Esophagus squamous epithelium (tissue), 5 donors: ENCODE data around the gene PTAR1. TPM values are rescaled to one million over a fixed set of nuclear protein-coding genes. Genes with fewer than 3 reads are reported as not detected.
"Not testable (repeated sequence)": the region's sequence is repeated elsewhere in the genome, so short reads cannot be mapped to it uniquely, and the experiment has no call there.

Experiments
- DNase-seq: peaks from one replicate; lab custom pipeline; 2025; lab: John Stamatoyannopoulos, UW
- H3K27ac ChIP-seq, 4 donors: fragments of 200-600 bp; sonication (generic); one replicate each; pipeline ENCODE4 v1.5.1; 2016 to 2019; ENCODE audit warnings: mild to moderate bottlenecking in 1 of 4
- H3K27me3 ChIP-seq, 4 donors: fragments of 200-600 bp; sonication (generic); 1 replicate in 3 of 4; 2 replicates in 1 of 4; pipeline versions ENCODE4 v1.5.1 to v1.6.0; 2017 to 2021; ENCODE audit warnings: antibody characterized with exemption in 1 of 4
- H3K36me3 ChIP-seq, 3 donors: fragments of 200-600 bp; sonication (generic); one replicate each; pipeline ENCODE4 v1.5.1; 2016 to 2019
- H3K4me1 ChIP-seq, 3 donors: fragments of 200-600 bp; sonication (generic); one replicate each; pipeline ENCODE4 v1.5.1; 2017 to 2019
- H3K4me3 ChIP-seq, 4 donors: fragments of 200-600 bp; sonication (generic); 1 replicate in 3 of 4; 2 replicates in 1 of 4; pipeline ENCODE4 v1.5.1; 2016 to 2019; ENCODE audit warnings: mild to moderate bottlenecking in 2 of 4, moderate library complexity in 1 of 4
- H3K9me3 ChIP-seq, 3 donors: fragments of 200-600 bp; sonication (generic); one replicate each; pipeline ENCODE4 v1.5.1; 2016 to 2019
- POLR2A ChIP-seq, 4 donors: fragments of 450-650 bp; IDR thresholded peaks; one replicate each; pipeline ENCODE4 v1.6.1; 2017; ENCODE audit warnings: antibody characterized with exemption in 4 of 4, mild to moderate bottlenecking in 4 of 4, moderate library complexity in 3 of 4
- WGBS, 2 donors: methylation state at CpG; one replicate each; pipeline ENCODE4 v1.1.5; 2018; 5-methylcytosine and 5-hydroxymethylcytosine counted together
- intact Hi-C: fragments of 100-400 bp; cut with DNase I; formaldehyde crosslinking; loops from one replicate; pipeline ENCODE4 v1.15.0; 2022
- total RNA-seq, 4 donors: library from RNA; depleted of rRNA; stranded (reverse); fragments of >200 nt; gene quantifications; one replicate each; pipeline ENCODE4 v1.1.0, GENCODE V29; 2016
- TF ChIP-seq, protein P1 (sequence below), 6 experiments: fragments of 450-650 bp in 4 of 6; fragments of 200-600 bp in 2 of 6; sonication (generic) in 2 of 6; IDR thresholded peaks; one replicate each; pipeline ENCODE4 v1.5.1; 2016 to 2019; ENCODE audit warnings: antibody characterized with exemption in 6 of 6, mild to moderate bottlenecking in 4 of 6, moderate library complexity in 4 of 6
- donor health status: DM: yes; HTN: yes; CAD: no.

The PTAR1 gene
- total RNA-seq, 4 donors from 2014 or later: 19.8 to 68.3 (median 33.8) TPM

DNA sequence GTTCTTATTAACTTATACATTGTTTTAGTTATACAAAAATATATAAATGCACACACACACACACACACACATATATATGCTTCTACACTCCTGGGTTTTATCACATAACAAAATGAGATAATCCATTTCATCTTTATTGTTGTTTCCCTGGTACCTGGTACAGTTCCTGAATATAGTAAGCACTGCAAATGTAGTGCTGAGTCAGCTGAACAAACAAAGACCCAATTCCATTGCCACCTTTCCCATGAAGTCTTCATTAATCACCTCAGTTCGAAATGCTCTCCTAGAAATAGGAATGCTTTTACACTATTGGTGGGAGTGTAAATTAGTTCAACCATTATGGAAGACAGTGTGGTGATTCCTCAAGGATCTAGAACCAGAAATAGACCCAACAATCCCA is 13.4 kb upstream of the PTAR1 start:
- WGBS, 2 donors: 47 to 60% methylated on average over 1 of the region's 1 CpG
- Histone ChIP-seq H3K27ac (no peak overlapping the region), H3K9me3 (no peaks in the 10 kb centered on the region), H3K36me3 (no peaks in the 10 kb centered on the region), H3K4me3 (no peak overlapping the region), H3K4me1 (no peaks in the 10 kb centered on the region), H3K27me3 (no peaks in the 10 kb centered on the region)
- no peak for TF ChIP-seq POLR2A (IDR thresholded peaks at IDR 0.05)
- TF ChIP-seq, protein P1, sequence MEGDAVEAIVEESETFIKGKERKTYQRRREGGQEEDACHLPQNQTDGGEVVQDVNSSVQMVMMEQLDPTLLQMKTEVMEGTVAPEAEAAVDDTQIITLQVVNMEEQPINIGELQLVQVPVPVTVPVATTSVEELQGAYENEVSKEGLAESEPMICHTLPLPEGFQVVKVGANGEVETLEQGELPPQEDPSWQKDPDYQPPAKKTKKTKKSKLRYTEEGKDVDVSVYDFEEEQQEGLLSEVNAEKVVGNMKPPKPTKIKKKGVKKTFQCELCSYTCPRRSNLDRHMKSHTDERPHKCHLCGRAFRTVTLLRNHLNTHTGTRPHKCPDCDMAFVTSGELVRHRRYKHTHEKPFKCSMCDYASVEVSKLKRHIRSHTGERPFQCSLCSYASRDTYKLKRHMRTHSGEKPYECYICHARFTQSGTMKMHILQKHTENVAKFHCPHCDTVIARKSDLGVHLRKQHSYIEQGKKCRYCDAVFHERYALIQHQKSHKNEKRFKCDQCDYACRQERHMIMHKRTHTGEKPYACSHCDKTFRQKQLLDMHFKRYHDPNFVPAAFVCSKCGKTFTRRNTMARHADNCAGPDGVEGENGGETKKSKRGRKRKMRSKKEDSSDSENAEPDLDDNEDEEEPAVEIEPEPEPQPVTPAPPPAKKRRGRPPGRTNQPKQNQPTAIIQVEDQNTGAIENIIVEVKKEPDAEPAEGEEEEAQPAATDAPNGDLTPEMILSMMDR (IDR thresholded peaks at IDR 0.05): no peak
- no peak for DNase-seq
- intact Hi-C loops: no loop called here

DNA sequence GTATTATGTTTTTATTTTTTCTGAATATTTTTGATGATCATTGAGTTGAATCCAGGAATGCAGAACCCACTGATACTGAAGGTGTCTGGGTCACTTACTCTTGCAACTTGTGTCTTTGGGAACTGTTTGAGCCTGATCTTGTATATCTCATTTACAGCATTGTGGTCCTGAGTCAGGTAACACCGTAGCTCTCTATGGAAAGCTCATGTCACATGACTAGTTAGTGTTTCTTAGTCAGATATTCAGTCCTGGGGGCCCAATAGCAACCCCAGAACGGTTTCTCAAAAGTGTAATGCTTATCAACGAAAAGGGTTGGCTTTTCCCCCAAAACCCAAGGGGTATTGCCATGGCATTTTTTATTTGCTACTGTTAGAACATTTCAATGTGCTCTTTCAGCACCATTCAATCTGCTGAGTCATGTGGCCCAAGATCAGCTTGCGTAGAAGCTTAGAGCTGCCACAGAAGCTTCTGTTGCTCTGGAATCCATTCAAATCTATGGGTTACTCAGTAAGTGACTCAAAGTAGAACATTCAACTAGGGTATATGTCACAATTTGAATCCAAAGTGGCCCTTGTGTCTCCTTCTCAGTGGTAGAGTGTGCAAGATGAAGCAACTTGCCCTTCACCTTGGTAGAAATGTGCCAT is 12.1 kb upstream of the PTAR1 start:
- Histone ChIP-seq H3K27ac (no peak overlapping the region), H3K27me3 (no peaks in the 10 kb centered on the region), H3K36me3 (no peaks in the 10 kb centered on the region), H3K9me3 (no peaks in the 10 kb centered on the region), H3K4me1 (no peaks in the 10 kb centered on the region), H3K4me3 (no peak overlapping the region)
- intact Hi-C loops: no loop called here
- WGBS, 2 donors: 50 to 54% methylated on average over 4 of the region's 4 CpGs
- TF ChIP-seq, protein P1 (IDR thresholded peaks at IDR 0.05): no peak
- no peak for TF ChIP-seq POLR2A (IDR thresholded peaks at IDR 0.05)
- DNase-seq: no peak

DNA sequence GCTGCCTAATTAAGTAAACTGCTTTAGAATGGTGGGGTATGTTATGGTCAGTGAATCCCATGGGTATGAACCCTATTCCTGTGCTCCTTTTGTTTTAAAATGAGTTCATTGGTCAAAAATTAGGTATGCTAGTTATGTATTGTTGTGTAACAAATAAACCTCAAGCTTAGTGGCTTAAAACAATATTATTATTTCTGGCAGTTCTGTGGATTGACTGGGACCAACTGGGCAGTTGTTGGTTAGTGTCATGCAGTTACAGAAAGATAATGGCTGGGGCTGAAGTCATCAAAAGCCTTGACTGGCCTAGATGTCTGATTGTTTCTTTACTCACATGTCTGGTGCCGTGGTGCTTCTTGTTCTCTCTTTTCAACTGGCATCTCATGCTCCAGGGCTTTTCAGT is 8.9 kb upstream of the PTAR1 start:
- no peaks in the 10 kb centered on the region for H3K9me3 ChIP-seq
- intact Hi-C loops: no loop called here
- H3K4me3 ChIP-seq: no peak overlapping the region
- no peaks in the 10 kb centered on the region for H3K36me3 ChIP-seq
- 79 to 83% methylated on average over 1 of the region's 1 CpG for WGBS, 2 donors
- H3K27ac ChIP-seq: no peak overlapping the region
- no peaks in the 10 kb centered on the region for H3K27me3 ChIP-seq
- no peak for TF ChIP-seq POLR2A (IDR thresholded peaks at IDR 0.05)
- TF ChIP-seq, protein P1 (IDR thresholded peaks at IDR 0.05): no peak
- DNase-seq: no peak
- H3K4me1 ChIP-seq: no peaks in the 10 kb centered on the region

DNA sequence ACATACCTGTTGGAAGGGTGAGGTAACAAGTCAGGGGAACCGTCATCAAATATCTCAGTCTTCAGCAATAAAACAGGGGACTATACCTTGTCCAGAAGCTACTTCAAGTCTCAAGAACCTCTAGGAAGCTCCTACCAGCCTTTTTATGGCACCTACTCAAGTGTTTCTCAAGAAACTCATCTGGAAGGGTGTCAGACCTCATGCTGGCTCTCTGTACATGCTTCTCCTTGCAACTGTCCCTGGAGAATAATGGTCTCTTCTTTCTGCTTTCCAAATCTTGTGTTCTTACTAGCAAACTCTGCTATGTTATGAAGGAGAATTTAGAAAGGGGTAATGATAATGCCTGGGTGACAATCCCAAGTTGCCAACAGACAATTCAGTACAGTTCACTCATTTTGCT is 8.3 kb upstream of the PTAR1 start:
- Histone ChIP-seq H3K27ac (no peak overlapping the region), H3K4me1 (no peaks in the 10 kb centered on the region), H3K4me3 (no peak overlapping the region), H3K9me3 (no peaks in the 10 kb centered on the region), H3K36me3 (no peaks in the 10 kb centered on the region), H3K27me3 (no peaks in the 10 kb centered on the region)
- no peak for DNase-seq
- WGBS, 2 donors: 80 to 90% methylated on average over 1 of the region's 1 CpG
- intact Hi-C loops: no loop called here
- TF ChIP-seq POLR2A (IDR thresholded peaks at IDR 0.05): no peak
- TF ChIP-seq, protein P1 (IDR thresholded peaks at IDR 0.05): no peak

DNA sequence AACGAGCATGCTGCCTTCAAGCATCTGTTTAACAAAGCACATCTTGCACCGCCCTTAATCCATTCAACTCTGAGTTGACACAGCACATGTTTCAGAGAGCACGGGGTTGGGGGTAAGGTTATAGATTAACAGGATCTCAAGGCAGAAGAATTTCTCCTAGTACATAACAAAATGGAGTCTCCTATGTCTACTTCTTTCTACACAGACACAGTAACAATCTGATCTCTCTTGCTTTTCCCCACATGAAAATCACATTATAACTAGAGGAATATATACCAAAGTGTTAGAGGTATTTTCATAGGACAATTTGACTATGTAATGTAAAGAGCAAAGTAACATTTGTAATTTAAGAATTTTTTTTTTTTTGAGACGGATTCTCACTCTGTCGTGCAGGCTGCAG is 4.1 kb upstream of the PTAR1 start:
- DNase-seq, H3K4me3 ChIP-seq, intact Hi-C loops, H3K9me3 ChIP-seq, H3K27me3 ChIP-seq, H3K27ac ChIP-seq, H3K4me1 ChIP-seq, H3K36me3 ChIP-seq: not testable (repeated sequence)
- WGBS, 2 donors: 53 to 64% methylated on average over 5 of the region's 5 CpGs

DNA sequence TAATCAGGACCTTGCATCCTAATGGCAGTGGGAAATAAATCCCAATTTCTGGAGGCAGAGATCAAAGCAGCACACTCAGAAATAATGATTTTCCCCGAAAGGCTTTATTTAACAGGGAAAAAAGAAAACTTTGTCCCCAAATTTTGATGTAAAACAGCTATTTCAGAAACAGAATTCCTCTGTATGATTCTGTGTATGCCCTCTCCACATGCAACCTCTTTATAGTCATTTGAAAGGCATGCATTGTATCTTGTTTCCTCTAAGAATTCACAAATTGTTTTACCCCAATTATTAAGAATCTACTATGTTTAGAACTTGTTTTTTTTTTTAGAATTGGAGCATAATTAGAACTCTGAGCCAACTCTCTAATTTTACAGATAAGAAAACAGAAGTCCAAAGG is 2.7 kb upstream of the PTAR1 start:
- TF ChIP-seq POLR2A (IDR thresholded peaks at IDR 0.05): no peak
- TF ChIP-seq, protein P1 (IDR thresholded peaks at IDR 0.05): no peak
- DNase-seq: no peak
- peaks cover 0 to 21% (median 9%) of the 10 kb centered on the region in 3 donors for H3K4me1 ChIP-seq
- intact Hi-C loops: no loop called here
- no peaks in the 10 kb centered on the region for H3K36me3 ChIP-seq
- H3K27me3 ChIP-seq: no peaks in the 10 kb centered on the region
- H3K9me3 ChIP-seq: no peaks in the 10 kb centered on the region
- no peak overlapping the region for H3K27ac ChIP-seq
- 81 to 83% methylated on average over 1 of the region's 1 CpG for WGBS, 2 donors
- H3K4me3 ChIP-seq: no peak overlapping the region
